Measurements from ENCODE around the gene SLC40A1. TPM values are rescaled to one million over a fixed set of nuclear protein-coding genes. Genes with fewer than 3 reads are reported as not detected.

SLC40A1 gene, protein sequence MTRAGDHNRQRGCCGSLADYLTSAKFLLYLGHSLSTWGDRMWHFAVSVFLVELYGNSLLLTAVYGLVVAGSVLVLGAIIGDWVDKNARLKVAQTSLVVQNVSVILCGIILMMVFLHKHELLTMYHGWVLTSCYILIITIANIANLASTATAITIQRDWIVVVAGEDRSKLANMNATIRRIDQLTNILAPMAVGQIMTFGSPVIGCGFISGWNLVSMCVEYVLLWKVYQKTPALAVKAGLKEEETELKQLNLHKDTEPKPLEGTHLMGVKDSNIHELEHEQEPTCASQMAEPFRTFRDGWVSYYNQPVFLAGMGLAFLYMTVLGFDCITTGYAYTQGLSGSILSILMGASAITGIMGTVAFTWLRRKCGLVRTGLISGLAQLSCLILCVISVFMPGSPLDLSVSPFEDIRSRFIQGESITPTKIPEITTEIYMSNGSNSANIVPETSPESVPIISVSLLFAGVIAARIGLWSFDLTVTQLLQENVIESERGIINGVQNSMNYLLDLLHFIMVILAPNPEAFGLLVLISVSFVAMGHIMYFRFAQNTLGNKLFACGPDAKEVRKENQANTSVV
- total RNA-seq (2014; rRNA removed; shearing (Covaris generic); ENCODE audit: low replicate concordance): 7.4 and 7.9 TPM in 2 replicates

- peak; percentile 74 for DNase-seq (ENCODE audit: low read depth)
- in situ Hi-C loops (cut with HindIII; ENCODE audit: low pct_unique_long_range_greater_than_20kb, low sequenced_read_pairs): no loop called here
Observed at GRCh38 chr2:189580658-189581353, at the start of gene SLC40A1. SLC40A1 (minus strand) TSS chr2:189580786; CDS start chr2:189580460, 326 bp downstream.

DNA sequence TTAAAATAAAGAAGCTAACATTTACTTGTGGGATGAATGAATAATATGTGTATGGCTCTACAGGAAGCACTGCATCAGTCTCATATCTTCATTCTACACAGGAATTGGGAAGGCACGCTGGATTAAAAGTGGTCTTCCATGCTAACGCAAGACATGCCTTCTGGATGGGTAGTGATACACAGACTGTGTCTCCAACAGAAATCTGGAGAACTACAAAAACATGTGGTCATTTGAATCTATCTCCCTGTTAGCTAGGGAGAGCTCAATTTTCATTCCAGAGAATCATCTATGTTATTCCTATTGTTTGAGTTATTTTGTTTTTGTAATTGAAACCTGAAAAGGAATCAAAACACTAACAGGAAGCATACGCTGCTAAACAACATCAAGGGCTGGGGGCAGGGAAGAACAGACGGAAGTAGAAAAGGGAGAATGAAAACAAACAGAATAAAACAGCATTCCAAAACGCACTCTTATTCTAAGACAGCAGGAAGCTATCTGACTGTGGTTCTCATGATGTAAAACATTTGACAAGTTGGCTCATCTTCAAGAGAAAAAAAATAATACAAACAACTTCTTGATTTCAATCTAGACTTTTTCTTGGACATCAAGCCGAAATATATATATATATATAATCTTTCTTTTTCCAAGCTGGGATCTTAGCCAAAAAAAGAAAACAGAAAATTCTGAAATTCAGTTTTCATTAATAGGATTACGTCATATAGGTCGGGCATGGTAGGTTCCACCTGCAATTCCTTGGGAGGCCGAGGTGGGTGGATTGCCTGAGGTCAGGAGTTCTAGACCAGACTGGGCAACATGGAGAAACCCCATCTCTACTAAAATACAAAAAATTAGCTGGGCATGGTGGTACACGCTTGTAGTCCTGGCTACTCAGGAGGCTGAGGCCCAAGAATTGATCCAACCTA, 49.2 kb upstream of the SLC40A1 start:
- in situ Hi-C loops (cut with HindIII; ENCODE audit: low pct_unique_long_range_greater_than_20kb, low sequenced_read_pairs): no loop called here

GRCh38 chr2:189628817-189629530, 48.4 kb upstream of the SLC40A1 start:
- DNase-seq (ENCODE audit: low read depth): no peak
- in situ Hi-C loops (cut with HindIII; ENCODE audit: low pct_unique_long_range_greater_than_20kb, low sequenced_read_pairs): no loop called here

More for the DNA sequence above, 49.2 kb upstream of the SLC40A1 start:
- DNase-seq (ENCODE audit: low read depth): no peak

DNA sequence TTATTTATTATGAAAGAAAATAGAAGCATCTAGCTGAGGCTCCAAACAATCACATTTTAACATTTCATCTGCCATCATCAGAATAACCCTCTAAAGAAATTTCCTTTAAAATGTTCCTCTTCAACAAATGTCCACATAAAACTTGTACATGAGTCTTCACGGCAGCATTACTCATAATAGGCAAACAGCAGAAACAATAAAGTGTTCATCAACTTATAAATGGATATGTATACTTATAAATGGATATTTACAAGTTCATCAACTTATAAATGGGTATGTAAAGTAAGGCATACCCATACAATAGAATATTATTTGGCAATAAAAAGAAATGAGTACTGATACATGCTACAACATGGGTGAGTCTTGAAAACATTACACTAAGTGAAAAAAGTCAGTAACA, 47.2 kb upstream of the SLC40A1 start:
- in situ Hi-C loops (cut with HindIII; ENCODE audit: low pct_unique_long_range_greater_than_20kb, low sequenced_read_pairs): no loop called here
- DNase-seq (ENCODE audit: low read depth): no peak

DNA sequence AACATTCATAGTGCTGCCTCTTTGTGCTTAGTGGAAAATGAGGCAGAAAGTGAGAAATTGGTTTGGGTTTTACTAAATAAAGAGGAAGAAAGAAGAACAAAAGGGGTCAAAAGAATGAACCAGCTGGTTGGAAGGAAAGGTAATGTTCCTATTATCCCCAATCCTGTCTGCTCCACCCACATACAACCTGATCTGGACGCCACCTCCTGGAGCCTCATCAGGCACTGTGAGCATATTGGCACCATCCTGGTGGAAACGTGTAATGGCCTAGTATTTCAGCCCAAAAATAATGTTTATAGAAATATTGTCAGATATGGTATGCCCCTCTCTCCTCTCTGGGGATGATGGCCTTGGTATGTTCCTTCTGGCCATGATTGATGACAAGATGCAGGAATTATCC, 45.0 kb upstream of the SLC40A1 start:
- no peak for DNase-seq (ENCODE audit: low read depth)
- in situ Hi-C loops (cut with HindIII; ENCODE audit: low pct_unique_long_range_greater_than_20kb, low sequenced_read_pairs): no loop called here

- in situ Hi-C loops (cut with HindIII; ENCODE audit: low pct_unique_long_range_greater_than_20kb, low sequenced_read_pairs): no loop called here
- no peak for DNase-seq (ENCODE audit: low read depth)
Observed at GRCh38 chr2:189624648-189625355, 44.2 kb upstream of the SLC40A1 start.

DNA sequence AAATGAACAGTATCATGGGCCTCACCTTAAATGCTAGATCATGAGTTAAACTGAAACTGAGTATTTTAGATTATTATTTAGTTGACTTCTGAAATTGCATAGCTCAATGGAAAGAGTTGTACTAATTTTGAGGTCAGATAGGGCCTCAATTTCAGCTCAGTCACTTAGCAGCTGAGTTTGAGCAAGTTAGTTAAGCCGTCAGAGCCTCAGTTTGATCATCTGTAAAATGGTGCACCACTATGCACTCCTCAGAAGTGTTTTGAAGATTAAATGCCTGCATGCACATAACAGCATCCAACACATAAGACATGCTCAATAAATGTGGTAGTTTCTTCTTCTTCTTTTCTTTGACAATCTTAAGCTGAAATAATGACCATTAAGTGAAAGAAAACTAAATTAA, 42.5 kb upstream of the SLC40A1 start:
- in situ Hi-C loops (cut with HindIII; ENCODE audit: low pct_unique_long_range_greater_than_20kb, low sequenced_read_pairs): no loop called here

DNA sequence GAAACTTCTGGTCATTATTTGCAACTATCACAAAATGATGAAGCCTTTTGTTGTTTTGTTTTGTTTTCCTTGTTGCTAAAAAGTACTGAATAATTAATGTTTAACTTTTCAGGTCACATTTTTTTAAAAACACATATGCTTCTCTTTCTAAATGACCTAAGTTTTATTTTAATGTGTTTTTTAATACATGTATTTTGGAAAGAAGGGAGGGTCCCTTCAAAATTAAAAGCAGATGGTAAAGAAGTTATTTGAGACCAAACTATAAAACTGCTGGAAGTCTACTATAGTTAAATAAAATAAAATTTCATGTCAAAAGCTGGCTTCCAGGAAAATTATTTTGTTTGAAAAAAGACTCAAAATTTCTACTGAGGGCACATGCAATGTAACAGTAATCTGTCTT, 41.2 kb upstream of the SLC40A1 start:
- in situ Hi-C loops (cut with HindIII; ENCODE audit: low pct_unique_long_range_greater_than_20kb, low sequenced_read_pairs): no loop called here
- no peak for DNase-seq (ENCODE audit: low read depth)

More for the DNA sequence above, 42.5 kb upstream of the SLC40A1 start:
- no peak for DNase-seq (ENCODE audit: low read depth)

DNA sequence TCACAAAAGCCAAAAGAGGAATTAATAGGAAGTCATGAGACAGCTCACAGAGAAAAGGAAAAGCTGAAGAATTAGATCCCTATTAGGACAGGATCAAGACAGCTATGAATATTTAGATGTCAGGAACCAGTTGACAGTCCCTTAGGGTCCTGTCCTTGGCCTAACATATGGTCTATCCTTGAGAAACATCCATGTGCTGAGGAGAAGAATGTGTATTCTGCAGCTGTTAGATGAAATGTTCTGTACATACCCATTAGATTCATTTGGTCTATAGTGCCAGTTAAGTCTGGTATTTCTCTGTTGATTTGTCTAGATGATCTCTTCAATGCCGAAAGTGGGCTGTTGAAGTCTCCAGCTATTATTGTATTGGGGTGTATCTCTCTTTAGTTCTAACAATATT, 37.6 kb upstream of the SLC40A1 start:
- no peak for DNase-seq (ENCODE audit: low read depth)
- in situ Hi-C loops (cut with HindIII; ENCODE audit: low pct_unique_long_range_greater_than_20kb, low sequenced_read_pairs): no loop called here

DNA sequence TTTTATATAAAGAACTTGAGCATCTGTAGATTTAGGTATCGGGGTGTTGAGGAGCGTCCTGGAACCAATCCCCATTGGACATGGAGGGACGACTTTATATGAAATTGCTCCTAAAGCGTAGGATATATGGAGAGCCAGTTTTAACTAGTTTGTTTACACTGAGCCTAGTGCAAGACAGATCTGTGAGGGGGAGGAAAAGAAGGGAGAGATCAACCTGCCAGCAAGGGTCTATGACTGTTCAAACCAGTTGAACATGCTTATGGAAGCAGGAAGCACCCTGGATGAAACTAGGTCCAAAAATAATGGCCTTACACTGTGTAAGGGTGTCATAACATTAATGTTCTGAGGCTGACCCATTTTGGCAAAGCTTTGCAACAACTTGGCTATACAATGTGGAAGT, 34.0 kb upstream of the SLC40A1 start:
- no peak for DNase-seq (ENCODE audit: low read depth)
- in situ Hi-C loops (cut with HindIII; ENCODE audit: low pct_unique_long_range_greater_than_20kb, low sequenced_read_pairs): no loop called here

DNA sequence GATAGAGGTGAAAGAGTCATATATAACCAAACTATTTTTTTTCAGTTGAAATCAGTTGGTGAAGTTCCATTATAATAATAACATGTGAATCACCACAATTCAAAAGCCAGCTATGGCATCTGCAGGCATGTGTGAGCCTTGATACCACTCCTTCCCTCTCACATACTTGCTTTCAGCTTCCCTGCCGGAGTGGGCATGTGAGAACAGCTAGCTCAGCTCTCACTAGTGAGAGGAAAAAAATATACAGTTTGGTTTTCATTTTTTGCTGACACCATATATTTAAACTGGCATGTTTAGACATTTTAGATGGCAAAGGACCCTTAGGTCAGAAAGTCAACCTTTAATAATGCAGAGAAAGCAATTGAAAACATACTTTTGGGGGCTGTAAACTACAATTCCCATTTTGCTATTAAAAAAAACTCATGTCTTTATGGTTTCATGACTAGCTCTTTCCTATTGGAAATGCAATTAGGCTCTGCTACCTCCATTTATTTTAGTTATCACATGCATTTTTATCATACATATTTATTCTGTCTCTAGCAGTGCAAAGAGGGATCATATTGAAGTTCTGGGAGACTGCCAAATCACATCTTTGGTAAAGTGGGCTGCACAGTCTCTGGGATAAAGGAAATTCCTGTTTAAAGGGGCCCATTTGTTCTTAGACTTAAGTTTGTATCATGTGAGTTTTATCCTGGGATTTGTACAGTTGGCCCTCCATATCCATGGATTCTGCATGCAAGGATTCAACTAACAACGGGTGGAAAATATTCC, 33.2 kb upstream of the SLC40A1 start:
- peak; percentile 7 for DNase-seq (ENCODE audit: low read depth)
- in situ Hi-C loops (cut with HindIII; ENCODE audit: low pct_unique_long_range_greater_than_20kb, low sequenced_read_pairs): no loop called here

GRCh38 chr2:189613077-189613636, 32.6 kb upstream of the SLC40A1 start:
- peak; percentile 51 for DNase-seq (ENCODE audit: low read depth)
- in situ Hi-C loops (cut with HindIII; ENCODE audit: low pct_unique_long_range_greater_than_20kb, low sequenced_read_pairs): no loop called here

DNA sequence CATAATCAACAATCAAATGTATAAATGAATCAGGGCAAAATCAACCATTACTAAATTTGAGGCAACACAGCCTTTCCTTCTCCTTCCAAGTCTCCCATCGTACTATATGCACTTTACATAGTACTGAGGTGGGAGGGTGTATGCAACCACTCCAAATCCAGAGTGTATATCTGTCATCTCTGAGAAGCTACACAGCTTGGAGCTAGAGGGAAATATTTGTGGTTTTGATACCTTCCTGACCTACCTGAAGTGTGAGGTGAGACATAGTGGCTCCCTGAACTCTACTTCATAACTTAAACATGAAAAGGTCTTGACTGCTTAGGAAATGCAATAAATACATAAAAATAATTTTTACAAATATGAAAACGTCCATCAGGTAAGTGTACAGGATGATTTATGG, 30.1 kb upstream of the SLC40A1 start:
- in situ Hi-C loops (cut with HindIII; ENCODE audit: low pct_unique_long_range_greater_than_20kb, low sequenced_read_pairs): no loop called here
- DNase-seq (ENCODE audit: low read depth): no peak

DNA sequence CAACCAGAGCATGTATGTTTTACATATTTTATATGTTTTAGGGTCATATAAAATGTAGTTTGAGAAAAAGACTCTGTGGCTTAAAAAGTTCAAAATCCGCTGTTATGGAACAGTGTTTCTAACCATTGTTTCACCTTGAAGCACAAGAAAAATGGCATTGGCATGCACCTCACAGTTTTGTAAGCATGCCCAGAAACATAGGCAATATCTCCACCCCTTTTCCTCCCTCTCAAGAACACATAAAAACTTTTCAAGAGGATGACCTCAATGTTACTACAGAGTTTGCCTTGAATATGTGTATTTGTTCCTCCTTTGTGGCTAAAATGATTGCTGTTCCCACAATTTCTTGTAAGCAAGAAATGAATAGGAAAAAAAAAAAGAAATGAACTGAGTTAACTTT, 29.3 kb upstream of the SLC40A1 start:
- DNase-seq (ENCODE audit: low read depth): no peak
- in situ Hi-C loops (cut with HindIII; ENCODE audit: low pct_unique_long_range_greater_than_20kb, low sequenced_read_pairs): no loop called here

DNA sequence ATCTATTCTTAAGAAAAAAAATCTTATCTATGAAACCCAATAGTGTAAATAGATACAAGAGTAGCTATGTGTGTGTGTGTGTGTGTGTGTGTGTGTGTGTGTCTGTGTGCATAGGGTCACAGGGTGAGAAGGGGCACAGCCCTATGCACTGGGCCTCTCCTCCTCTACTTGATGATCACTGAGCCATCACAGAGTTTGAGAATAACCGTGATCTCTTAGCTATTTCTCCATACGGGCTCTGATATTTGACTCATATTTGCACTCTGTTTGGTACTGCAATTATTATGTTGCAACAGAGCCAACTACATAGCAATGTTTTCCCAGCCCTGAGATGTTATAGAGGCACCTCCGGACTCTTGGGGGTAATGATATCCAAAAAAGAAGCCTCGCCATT, 28.8 kb upstream of the SLC40A1 start:
- in situ Hi-C loops (cut with HindIII; ENCODE audit: low pct_unique_long_range_greater_than_20kb, low sequenced_read_pairs): no loop called here
- DNase-seq (ENCODE audit: low read depth): no peak

DNA sequence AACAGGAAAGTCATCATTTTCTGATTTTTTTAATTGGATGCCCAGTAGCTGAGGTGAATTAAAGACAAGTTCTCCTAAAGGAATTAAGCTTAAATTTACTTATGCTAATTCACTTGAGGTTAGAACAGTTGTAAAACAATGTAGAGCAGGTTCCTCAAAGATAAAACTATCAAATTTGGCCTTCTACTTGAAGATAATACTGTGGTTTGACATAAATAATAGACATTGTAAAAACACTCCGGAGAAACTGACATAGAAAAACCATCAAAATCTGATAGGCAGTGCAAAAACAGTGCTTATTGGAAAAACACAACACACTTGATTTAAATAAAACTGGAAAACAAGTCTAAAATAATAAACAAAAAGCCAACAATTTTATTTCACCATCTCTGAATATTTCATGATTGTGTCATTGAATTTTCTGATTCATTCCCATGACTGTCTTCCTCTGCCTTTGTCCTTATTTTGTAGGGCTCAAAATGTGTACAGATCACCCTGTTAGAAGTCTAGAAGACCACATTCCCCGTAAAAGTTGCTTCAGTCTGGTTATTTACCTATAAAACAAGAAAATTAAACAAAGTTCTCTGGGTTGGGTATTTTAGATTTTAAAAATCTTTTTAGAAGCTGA, 28.3 kb upstream of the SLC40A1 start:
- in situ Hi-C loops (cut with HindIII; ENCODE audit: low pct_unique_long_range_greater_than_20kb, low sequenced_read_pairs): no loop called here
- DNase-seq (ENCODE audit: low read depth): no peak

Data from Caki2 (cell line).